ENCODE data around the gene PIGK.

DNA sequence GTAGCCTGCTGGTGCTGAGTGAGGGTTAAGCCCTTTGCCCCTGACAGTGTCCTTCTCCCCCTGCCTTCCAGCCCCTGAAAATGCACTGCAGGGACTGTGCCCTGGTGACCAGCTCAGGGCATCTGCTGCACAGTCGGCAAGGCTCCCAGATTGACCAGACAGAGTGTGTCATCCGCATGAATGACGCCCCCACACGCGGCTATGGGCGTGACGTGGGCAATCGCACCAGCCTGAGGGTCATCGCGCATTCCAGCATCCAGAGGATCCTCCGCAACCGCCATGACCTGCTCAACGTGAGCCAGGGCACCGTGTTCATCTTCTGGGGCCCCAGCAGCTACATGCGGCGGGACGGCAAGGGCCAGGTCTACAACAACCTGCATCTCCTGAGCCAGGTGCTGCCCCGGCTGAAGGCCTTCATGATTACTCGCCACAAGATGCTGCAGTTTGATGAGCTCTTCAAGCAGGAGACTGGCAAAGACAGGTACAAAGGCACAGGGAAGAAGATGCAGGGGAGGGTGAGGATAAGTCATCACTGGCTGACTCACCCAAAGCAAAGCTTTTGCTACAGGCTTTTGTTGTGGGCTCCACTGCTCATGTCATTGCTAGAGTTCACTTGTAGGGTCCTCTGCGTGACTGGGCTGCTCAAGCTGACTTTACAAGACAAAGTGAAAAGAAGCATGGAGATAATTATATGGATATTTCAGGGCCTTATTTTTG lies 174.9 kb downstream of the PIGK start:
- TF ChIP-seq, protein P1, sequence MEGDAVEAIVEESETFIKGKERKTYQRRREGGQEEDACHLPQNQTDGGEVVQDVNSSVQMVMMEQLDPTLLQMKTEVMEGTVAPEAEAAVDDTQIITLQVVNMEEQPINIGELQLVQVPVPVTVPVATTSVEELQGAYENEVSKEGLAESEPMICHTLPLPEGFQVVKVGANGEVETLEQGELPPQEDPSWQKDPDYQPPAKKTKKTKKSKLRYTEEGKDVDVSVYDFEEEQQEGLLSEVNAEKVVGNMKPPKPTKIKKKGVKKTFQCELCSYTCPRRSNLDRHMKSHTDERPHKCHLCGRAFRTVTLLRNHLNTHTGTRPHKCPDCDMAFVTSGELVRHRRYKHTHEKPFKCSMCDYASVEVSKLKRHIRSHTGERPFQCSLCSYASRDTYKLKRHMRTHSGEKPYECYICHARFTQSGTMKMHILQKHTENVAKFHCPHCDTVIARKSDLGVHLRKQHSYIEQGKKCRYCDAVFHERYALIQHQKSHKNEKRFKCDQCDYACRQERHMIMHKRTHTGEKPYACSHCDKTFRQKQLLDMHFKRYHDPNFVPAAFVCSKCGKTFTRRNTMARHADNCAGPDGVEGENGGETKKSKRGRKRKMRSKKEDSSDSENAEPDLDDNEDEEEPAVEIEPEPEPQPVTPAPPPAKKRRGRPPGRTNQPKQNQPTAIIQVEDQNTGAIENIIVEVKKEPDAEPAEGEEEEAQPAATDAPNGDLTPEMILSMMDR (IDR thresholded peaks at IDR 0.05): no peak
- no peak for TF ChIP-seq EZH2 (IDR thresholded peaks at IDR 0.05; ENCODE audit: borderline replicate concordance, insufficient read depth, low read depth, low read length, poor library complexity, severe bottlenecking)

Measured in B cell (primary cell).